NK-92 (cell line): ENCODE data around the gene BBC3.
"Not testable (repeated sequence)": the region's sequence is repeated elsewhere in the genome, so short reads cannot be mapped to it uniquely, and the experiment has no call there.

Source experiments
- DNase-seq: peaks from one replicate; lab custom pipeline; 2025; ENCODE audit not compliant: unreplicated experiment; lab: John Stamatoyannopoulos, UW

BBC3 gene, protein sequence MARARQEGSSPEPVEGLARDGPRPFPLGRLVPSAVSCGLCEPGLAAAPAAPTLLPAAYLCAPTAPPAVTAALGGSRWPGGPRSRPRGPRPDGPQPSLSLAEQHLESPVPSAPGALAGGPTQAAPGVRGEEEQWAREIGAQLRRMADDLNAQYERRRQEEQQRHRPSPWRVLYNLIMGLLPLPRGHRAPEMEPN

DNA sequence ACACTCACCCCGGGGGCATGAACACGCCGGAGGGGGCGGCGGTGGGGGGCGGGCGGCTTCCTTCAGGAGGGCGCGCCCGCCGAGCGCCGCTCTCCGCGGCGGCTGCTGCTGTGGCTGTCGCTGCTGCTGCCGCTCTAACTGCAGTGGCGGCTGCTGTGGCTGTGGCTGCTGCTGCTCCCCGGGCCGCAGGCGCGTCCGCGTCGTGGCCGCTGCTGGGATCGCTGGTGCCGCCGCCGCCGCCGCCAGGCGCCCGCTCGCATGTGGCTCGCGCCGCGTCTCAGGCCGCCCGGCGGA is at the start of gene BBC3:
TSS of gene BBC3 (minus strand) at position 279 of the 294 bp plus-strand sequence. CDS start 2,768 bp downstream, outside the sequence.
- no peak for DNase-seq

GRCh38 chr19:47280183-47280797 is 49.3 kb upstream of the BBC3 start:
- DNase-seq: no peak

DNA sequence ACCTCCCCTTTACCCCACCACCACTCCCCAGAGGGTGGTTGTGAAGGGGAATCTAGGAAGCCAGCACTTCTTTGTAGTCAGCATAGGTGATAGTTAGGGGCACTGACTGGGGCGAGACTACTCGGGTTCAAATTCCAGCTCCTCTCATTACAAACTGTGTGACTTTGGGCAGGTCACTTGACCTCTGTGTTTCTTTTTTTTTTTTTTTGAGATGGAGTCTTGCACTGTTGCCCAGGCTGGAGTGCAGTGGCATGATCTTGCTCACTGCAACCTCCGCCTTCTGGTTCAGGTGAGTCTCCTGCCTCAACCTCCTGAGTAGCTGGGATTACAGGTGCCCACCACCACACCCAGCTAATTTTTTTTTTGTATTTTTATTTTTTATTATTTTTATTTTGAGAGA is 45.5 kb upstream of the BBC3 start:
- DNase-seq: not testable (repeated sequence)

DNA sequence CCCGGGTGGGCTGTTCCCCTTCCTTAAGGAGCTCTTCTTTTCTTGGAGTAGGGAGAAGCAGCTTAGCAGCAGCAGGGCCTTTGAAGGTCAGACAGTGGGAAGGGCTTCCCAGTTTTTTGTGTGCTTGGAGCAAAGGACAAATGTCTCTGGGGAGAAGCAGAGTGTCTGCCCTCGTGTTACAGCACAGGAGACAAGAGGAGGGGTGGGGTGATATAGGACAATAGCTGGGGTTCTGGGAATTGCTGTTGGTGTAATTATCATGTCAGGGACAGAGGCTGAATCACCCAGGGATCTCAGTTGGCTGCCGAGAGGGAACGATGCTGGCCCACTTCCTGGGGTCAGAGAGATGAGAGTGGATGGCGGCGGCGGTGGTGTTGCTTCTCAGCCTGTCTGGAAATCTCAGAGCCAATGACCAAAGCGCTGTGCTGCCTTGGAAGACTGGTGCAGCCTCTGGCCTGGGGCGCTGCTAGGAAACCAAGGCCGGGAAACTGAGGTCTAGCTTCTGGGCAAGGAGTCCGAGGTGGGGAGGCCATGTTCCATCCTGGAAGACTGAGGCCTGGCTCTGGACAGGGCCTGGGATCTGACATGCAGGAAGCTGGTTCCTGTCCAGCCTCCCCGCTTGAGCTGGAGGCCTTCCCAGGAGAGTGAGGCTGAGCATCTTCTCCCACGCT is 44.9 kb upstream of the BBC3 start:
- DNase-seq: no peak

DNA sequence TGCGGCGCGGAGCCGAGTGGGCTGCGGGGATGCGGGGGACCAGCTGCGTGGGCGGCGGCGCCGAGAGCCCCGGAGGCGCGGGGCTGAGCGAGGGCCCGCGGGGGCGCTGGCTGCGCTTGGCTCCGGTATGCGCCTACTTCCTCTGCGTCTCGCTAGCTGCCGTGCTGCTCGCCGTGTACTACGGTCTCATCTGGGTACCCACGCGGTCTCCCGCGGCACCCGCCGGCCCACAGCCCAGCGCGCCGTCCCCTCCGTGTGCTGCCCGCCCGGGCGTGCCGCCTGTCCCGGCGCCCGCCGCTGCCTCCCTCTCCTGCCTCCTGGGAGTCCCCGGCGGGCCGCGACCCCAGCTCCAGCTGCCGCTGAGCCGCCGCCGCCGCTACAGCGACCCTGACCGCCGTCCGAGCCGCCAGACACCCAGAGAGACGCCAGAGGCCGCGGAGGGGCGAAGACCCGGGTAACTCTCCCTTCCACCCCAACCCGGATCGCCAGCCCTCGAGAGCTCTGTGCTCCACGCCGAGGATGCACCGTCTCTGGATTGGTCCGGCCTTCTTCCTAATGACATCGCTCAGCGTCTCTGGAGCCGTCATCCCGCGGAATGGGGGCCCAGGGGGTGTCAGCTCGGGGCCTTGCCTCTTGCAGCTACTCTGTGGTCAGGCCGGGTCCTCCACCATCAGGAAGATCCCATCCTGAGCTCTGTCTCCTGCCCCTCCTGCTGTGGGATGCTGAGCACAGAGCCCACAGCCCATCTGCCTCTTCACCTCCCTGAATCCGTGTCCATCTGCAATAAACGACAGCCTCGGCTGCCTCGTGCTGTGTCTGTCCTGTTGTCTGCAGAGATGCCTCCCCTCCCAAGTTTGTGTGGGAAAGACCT is 44.1 kb upstream of the BBC3 start:
- DNase-seq: no peak

DNA sequence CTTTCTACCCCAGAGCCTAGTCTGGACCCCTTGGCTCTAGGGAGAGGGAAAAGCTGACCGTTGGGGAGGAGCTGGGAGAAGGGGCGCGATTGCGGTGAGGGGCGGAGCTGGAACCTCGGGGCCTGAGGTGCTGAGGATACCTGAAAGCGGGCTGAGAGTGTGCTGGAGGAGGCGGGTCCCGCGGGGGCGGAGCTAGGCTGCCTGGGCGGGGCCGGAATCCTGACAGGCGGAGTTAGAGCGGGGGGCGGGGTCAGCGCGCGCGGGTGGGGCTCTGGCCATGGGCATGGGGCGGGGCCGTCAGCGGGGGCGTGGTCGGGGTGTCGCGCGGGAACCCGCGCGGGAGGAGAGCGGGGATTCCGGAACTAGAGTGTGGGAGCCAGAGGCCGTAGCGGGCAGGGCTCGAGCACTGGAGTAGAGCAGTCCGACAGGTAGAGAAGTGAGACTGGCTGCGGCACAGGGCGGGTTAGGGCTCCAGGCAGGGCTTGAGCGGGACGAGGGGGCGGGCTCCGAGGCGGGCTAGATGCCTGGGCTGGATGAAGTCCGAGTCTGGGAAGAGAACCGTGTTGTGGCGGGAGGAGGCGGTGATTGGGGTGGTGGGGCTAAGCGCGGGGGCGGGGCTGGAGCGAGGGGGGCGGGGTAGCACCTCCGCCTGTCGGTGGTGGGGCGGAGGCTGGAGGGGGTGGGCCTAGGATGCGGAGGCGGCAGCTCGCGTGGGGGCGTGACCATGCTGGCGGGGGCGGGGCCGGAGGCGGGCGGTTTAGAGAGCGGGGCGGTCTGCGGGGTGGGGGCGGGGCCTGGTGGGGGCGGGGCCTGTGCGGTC is 43.3 kb upstream of the BBC3 start, which contains the start of gene INAFM1:
TSS of gene INAFM1 (plus strand) at position 815 of the 820 bp plus-strand sequence. CDS start 35 bp downstream, outside the sequence.
- peak; percentile 74 for DNase-seq

DNA sequence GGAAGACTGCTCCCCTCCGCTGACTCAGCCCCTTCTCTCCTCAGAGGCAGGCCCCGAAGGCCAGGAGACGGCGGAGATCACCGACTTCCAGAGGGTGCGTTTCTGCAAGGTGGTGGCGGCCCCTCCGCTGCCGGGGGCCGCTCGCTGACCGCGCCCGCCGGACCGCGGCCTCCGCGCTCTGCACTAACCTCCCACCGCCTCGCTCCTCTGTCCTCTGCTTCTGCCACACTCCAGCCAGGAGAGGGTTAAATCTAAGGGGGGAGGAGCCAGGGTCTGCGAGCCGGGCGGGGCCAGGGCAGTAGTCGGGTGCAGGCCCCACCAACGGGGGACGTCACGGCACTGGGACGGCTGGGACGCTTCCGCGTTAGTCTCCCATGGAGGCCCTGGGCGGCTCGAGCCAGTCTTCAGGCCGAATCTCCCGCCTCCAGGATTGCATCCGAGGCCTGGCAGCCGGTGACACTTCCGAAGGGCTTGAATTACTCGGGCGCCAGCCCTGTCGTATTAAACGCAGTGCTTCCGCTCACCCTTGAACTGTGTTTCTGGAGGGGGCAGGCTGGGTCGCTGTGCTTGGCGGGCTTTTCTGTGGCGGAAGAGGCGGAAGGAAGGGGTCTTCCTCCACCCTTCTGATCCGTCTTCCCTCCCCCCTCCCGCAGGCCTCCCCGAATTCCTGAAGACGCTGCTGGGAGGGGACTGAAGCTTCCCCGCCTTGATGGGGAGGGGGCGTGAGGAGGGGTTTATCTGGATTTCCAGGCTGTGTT is 42.5 kb upstream of the BBC3 start:
- peak; percentile 37 for DNase-seq

DNA sequence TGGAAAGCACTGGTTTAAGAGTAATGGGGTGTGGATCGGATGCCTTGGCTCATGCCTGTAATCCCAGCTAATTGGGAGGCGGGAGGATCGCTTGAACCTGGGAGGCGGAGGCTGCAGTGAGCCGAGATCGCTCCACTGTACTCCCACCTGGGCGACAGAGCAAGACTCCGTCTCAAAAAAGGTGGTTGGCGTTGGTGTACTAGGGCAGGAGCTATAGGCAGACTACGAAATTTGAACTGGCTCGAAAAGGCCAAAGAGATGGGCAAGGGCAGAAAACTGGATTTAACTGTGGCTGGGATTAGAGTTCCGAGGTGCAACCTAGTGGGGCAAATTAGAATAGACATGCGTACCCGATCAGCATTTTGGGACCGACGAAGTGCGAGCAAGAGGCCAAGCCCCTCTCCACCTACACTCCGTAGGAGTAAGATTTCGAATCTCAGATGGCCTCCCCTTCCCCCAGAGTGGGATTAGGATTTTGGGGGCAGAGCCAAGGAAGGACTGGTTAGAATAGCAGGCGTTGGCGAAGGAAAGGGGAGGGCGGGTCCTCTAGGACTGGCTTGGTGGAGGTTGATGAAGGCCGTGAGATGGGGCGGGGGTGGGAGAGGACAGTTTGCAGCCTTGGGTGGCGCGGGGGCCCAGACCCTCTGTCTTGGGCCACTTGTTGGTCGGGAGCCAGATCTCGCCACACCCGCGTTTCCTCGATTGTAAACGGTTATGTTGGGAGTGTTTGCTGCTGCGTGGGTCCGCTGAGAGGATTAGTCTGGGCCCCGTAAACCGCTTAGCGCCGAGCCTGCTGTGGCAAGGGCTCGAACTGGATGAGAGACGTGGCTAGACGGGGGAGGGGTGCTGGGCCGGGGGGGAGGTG is 41.7 kb upstream of the BBC3 start:
- DNase-seq: no peak

DNA sequence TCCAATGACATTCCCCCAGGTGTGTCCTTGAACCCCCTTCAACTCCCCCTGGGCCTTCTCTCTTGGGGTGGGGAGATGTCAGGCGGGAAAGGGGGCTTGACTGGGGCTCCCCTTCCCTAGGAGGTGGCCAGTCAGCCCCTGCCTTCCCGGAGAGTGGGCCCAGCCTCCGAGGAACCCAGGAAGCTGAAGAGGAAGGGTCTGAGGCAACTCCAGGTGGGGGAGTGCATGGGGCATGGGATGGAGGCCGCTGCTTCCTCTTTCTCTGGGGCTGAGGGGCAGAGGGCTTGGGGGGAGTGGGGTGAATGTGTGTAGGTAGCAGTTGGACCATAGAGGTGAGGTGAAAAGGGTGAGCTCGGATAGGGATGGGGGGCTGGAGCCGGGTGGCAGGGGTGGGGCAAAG is 41.0 kb upstream of the BBC3 start:
- DNase-seq: no peak

- no peak for DNase-seq
Measured at GRCh38 chr19:47270408-47270807, 39.4 kb upstream of the BBC3 start.

- DNase-seq: no peak
Measured at GRCh38 chr19:47269596-47269995, 38.6 kb upstream of the BBC3 start.

GRCh38 chr19:47268028-47268427 is 37.0 kb upstream of the BBC3 start:
- DNase-seq: no peak

DNA sequence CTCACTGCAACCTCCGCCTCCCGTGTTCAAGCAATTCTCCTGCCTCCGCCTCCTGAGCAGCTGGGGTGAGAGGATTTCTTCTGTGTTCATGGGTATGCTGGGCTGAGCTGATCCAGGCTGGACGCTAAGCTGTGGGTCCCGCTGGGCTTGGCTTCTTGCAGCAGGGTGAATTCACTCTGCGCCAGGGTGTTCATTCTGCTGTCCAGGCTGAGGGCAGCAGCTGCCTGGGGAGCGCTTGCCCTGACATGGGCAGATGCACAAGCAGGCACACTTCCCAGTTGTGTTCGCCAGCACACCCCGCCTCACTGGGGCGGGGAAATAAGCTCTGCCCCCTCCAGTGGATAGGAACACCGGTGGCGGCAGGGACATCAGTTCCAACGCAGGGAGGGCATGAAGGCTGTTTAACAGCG is 36.4 kb upstream of the BBC3 start:
- no peak for DNase-seq

GRCh38 chr19:47266401-47266941 is 35.5 kb upstream of the BBC3 start:
- no peak for DNase-seq

DNA sequence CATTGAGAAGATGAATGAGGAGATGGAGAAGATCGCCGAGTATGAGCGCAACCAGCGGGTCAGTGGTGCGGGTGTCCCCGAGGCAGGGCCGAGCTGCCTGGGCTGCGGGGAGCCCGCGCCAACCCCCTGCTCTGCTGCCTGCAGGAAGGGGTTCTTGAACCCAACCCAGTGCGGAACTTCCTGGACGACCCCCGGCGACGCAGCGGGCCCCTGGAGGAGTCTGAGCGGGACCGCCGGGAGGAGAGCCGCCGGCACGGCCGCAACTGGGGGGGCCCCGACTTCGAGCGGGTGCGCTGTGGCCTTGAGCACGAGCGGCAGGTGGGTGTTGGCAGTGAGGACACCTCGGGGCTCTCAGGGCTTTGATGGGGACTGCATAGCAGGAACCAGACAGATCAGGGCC is 33.6 kb upstream of the BBC3 start:
- no peak for DNase-seq

DNA sequence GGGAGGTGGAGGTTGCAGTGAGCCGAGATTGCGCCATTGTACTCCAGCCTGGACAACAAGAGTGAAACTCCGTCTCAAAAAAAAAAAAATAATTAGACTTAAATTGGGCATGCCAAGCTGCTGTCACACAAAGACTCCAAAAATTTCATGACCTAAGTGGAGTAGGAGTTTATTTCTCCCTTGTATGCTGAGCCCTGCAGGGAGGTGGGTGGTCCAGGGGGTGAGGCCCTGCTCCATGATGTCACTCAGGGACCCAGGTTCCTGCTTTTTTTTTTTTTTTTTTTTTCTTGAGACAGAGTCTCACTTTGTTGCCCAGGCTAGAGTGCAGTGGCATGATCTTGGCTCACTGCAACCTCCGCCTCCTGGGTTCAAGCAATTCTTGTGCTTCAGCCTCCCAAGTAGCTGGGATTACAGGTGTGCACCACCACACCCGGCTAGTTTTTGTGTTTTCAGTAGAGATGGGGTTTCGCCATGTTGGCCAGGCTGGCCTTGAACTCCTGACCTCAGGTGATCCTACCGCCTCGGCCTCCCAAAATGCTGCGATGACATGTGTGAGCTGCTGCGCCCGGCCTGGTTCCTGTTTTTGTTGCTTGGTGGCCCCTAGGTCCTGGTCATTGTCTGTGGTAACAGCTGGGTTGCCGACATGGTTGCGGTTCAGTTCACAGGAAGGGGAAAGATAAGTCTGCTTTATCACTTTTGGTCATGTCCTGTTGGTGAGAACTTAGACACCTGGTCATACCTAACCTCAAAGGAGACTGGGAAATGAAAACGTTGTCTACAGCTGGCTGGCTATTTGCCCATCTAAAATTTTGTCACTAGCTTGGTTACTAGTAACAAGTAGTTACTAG is 31.2 kb upstream of the BBC3 start:
- not testable (repeated sequence) for DNase-seq

DNA sequence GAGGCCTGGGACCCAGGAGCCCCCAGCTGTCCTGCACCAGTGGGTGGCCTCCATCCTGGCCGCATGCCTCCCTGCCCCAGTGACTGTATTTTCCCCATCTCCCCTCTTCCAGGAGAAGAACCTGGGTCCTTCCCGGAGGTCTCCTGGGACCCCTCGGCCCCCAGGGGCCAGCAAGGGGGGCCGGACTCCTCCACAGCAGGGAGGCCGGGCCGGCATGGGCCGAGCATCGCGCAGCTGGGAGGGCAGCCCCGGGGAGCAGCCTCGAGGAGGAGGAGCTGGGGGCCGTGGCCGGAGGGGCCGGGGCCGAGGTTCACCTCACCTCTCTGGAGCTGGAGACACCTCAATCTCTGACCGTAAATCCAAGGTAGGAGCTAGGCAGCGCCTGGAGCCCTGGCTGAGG is 29.5 kb upstream of the BBC3 start:
- DNase-seq: no peak
